ENCODE data around the gene IBA57.

GRCh38 chr1:228231189-228231588, 65.6 kb downstream of the IBA57 start:
- TF ChIP-seq POLR2A (IDR thresholded peaks at IDR 0.05) (no peak), CTCF (IDR thresholded peaks at IDR 0.05) (no peak)
